Fibroblast of skin of left quadriceps (primary cell): ENCODE results near the gene IFI30.

Experiments used
- DNase-seq, 2 experiments: peaks; one replicate each; pipeline ENCODE4 v3.0.0-alpha.2; 2013; ENCODE audit warnings: low read depth in 2 of 2

IFI30 gene

GRCh38 chr19:18171605-18172327 is 1.8 kb upstream of the IFI30 start:
- no peak for DNase-seq

- DNase-seq, result no peak
Observed at GRCh38 chr19:18172331-18173053, 1.1 kb upstream of the IFI30 start.

GRCh38 chr19:18173054-18173571 is 500 bp upstream of the IFI30 start:
- DNase-seq, result no peak

GRCh38 chr19:18174983-18175382 is 1.4 kb downstream of the IFI30 start:
- no peak for DNase-seq

GRCh38 chr19:18176367-18177310 is 3.0 kb downstream of the IFI30 start:
- DNase-seq, result no peak

GRCh38 chr19:18179957-18180356 is 6.3 kb downstream of the IFI30 start:
- DNase-seq, result no peak

- no peak for DNase-seq
Observed at GRCh38 chr19:18183529-18183928, 9.9 kb downstream of the IFI30 start.

GRCh38 chr19:18185538-18185937 is 11.9 kb downstream of the IFI30 start:
- no peak for DNase-seq

- DNase-seq, result no peak
Observed at GRCh38 chr19:18190278-18190677, 16.7 kb downstream of the IFI30 start.

GRCh38 chr19:18191640-18192062 is 18.0 kb downstream of the IFI30 start:
- DNase-seq, result no peak

GRCh38 chr19:18192673-18193387 is 19.2 kb downstream of the IFI30 start, which contains the start of gene MPV17L2:
Gene MPV17L2, plus strand, starts transcription at chr19:18193218. Its CDS starts 64 bp downstream, at chr19:18193282.
- peak; percentile 100 for DNase-seq

- DNase-seq, result no peak
Observed at GRCh38 chr19:18193388-18194180, 20.0 kb downstream of the IFI30 start.

GRCh38 chr19:18194181-18194530 is 20.5 kb downstream of the IFI30 start:
- no peak for DNase-seq

- no peak for DNase-seq
Observed at GRCh38 chr19:18194554-18195238, 21.1 kb downstream of the IFI30 start.

- no peak for DNase-seq
Observed at GRCh38 chr19:18196511-18196845, 22.9 kb downstream of the IFI30 start.

GRCh38 chr19:18197306-18197705 is 23.7 kb downstream of the IFI30 start:
- no peak for DNase-seq

- DNase-seq, result no peak
Observed at GRCh38 chr19:18197941-18198340, 24.3 kb downstream of the IFI30 start.

- no peak for DNase-seq
Observed at GRCh38 chr19:18198374-18198773, 24.8 kb downstream of the IFI30 start.

GRCh38 chr19:18202397-18202777 is 28.8 kb downstream of the IFI30 start:
- DNase-seq, result no peak
